ENCODE data around the gene SLC4A2.

The SLC4A2 gene

DNA sequence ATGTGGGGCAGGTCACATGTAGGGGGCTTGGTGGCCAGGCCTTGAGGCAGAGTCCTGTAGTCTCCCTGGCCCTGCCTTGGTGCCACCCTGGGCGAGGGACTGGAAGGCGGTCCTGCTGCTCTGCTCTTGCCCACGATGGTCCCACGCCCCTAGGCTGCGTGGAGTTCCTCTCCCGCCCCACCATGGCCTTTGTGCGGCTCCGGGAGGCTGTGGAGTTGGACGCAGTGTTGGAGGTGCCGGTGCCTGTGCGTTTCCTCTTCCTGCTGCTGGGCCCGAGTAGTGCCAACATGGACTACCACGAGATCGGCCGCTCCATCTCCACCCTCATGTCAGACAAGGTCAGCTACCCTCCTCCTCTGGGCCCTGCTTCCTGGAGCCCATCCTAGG, 11.2 kb downstream of the SLC4A2 start:
- in situ Hi-C loops (cut with HindIII; ENCODE audit: low sequenced_read_pairs): no loop called here
- H3K4me3 ChIP-seq (ENCODE audit: low read depth, low read length): no peak overlapping the region
- TF ChIP-seq CTCF (IDR thresholded peaks at IDR 0.05; ENCODE audit: low read depth, low read length, missing control alignments): no peak
- DNase-seq (ENCODE audit: low read depth): no peak

DNA sequence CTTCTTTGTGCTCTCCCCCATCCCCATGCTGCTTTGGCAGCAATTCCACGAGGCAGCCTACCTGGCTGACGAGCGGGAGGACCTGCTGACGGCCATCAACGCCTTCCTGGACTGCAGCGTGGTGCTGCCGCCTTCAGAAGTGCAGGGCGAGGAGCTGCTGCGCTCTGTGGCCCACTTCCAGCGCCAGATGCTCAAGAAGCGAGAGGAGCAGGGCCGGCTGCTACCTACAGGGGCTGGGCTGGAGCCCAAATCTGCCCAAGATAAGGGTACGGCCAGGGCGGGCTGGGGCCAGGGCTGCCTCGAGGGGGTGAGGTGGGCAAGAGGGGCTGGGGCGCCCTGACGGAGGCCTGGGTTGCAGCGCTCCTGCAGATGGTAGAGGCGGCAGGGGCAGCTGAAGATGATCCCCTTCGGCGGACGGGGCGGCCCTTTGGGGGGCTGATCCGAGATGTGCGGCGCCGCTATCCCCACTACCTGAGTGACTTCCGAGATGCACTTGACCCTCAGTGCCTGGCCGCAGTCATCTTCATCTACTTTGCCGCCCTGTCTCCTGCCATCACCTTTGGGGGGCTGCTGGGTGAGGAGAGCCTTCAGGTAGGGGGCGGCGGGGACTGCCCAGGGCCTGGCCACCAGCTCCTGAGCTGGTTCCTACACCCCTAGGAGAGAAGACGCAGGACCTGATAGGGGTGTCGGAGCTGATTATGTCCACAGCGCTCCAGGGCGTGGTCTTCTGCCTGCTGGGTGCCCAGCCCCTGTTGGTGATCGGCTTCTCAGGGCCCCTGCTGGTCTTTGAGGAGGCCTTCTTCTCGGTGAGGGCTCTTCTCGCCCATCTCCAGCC, 11.9 kb downstream of the SLC4A2 start:
- no peak for DNase-seq (ENCODE audit: low read depth)
- TF ChIP-seq CTCF (IDR thresholded peaks at IDR 0.05; ENCODE audit: low read depth, low read length, missing control alignments): no peak
- in situ Hi-C loops (cut with HindIII; ENCODE audit: low sequenced_read_pairs): no loop called here
- no peak overlapping the region for H3K4me3 ChIP-seq (ENCODE audit: low read depth, low read length)

- no peak for TF ChIP-seq CTCF (IDR thresholded peaks at IDR 0.05; ENCODE audit: low read depth, low read length, missing control alignments)
- no peak for DNase-seq (ENCODE audit: low read depth)
- H3K4me3 ChIP-seq (ENCODE audit: low read depth, low read length): no peak overlapping the region
- in situ Hi-C loops (cut with HindIII; ENCODE audit: low sequenced_read_pairs): no loop called here
Observed at GRCh38 chr7:151073990-151074389, 14.6 kb downstream of the SLC4A2 start.

DNA sequence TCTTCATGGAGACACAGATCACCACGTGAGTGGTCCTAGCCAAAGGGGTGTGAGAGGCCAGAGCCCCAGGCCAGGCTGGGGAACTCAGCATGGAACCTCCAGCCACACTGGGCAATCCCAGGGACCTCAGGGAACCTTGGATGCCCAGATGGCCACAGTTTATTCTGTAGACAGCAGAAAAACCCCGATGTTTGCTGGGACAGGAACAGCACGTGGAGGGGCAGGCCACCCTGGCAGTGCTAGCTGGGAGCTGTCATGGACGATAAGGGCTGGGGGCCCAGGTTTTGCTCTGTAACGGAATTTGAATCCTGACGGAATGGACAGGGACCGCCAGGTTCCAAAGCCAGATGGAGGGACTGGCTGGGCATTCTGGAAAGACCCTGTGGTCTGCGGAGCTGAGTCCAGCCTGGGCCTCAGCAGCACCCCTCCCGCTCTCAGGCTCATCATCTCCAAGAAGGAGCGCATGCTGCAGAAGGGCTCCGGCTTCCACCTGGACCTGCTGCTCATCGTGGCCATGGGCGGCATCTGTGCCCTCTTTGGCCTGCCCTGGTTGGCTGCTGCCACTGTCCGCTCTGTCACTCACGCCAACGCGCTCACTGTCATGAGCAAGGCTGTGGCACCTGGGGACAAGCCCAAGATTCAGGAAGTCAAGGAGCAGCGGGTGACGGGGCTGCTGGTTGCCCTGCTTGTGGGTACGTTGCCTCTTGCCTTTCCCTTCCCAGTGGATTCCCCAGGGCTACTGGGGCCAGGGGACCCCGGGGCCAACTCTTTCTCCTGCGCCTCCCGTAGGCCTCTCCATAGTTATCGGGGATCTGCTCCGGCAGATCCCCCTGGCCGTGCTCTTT, 15.7 kb downstream of the SLC4A2 start:
- DNase-seq (ENCODE audit: low read depth): no peak
- in situ Hi-C loops (cut with HindIII; ENCODE audit: low sequenced_read_pairs): no loop called here
- no peak for TF ChIP-seq CTCF (IDR thresholded peaks at IDR 0.05; ENCODE audit: low read depth, low read length, missing control alignments)
- H3K4me3 ChIP-seq (ENCODE audit: low read depth, low read length): no peak overlapping the region

DNA sequence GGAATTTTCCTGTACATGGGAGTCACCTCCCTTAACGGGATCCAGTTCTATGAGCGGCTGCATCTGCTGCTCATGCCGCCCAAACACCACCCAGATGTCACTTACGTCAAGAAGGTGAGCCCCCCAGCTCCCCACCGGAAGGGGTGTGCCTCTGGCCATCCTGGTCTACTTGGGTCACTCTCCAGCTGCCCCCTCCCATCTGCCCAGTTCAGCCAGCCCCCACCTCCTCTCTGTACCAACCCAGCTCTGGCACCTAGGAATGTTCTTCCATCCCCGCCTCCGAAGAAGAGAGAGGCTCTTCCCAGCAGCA, 16.2 kb downstream of the SLC4A2 start:
- in situ Hi-C loops (cut with HindIII; ENCODE audit: low sequenced_read_pairs): no loop called here
- no peak for DNase-seq (ENCODE audit: low read depth)
- H3K4me3 ChIP-seq (ENCODE audit: low read depth, low read length): no peak overlapping the region
- no peak for TF ChIP-seq CTCF (IDR thresholded peaks at IDR 0.05; ENCODE audit: low read depth, low read length, missing control alignments)

DNA sequence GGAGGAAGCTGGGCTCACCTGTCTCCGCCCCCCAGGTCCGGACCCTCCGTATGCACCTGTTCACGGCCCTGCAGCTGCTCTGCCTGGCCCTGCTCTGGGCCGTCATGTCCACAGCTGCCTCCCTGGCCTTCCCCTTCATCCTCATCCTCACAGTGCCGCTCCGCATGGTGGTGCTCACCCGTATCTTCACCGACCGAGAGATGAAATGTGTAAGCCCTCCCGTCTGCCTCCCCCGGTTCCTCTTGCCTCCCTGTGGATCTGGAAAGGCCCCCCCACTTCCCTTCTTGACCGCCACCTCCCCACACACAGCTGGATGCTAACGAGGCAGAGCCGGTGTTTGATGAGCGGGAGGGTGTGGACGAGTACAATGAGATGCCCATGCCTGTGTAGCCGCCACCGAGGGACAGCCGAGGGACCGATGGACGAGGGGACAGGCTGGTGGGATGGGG, 16.6 kb downstream of the SLC4A2 start:
- DNase-seq (ENCODE audit: low read depth): no peak
- no peak for TF ChIP-seq CTCF (IDR thresholded peaks at IDR 0.05; ENCODE audit: low read depth, low read length, missing control alignments)
- in situ Hi-C loops (cut with HindIII; ENCODE audit: low sequenced_read_pairs): no loop called here
- no peak overlapping the region for H3K4me3 ChIP-seq (ENCODE audit: low read depth, low read length)
